GM19023 (cell line): Measurements from ENCODE around the gene MBOAT2.

Experiments used
- ATAC-seq: cut with Tn5 transposase; IDR thresholded peaks from one replicate; pipeline ENCODE4 v1.9.1; 2021; ENCODE audit warnings: mild to moderate bottlenecking, moderate library complexity; ENCODE audit not compliant: unreplicated experiment

The MBOAT2 gene

GRCh38 chr2:9018534-9018933 lies 15.1 kb upstream of the MBOAT2 start:
- ATAC-seq = no peak

- no peak for ATAC-seq
Measured at GRCh38 chr2:9018109-9018508, 14.6 kb upstream of the MBOAT2 start.

- no peak for ATAC-seq
Measured at GRCh38 chr2:9017411-9017810, 13.9 kb upstream of the MBOAT2 start.

- ATAC-seq = no peak
Measured at GRCh38 chr2:9015998-9016397, 12.5 kb upstream of the MBOAT2 start.

GRCh38 chr2:9013403-9013802 lies 9.9 kb upstream of the MBOAT2 start:
- no peak for ATAC-seq

- ATAC-seq = no peak
Measured at GRCh38 chr2:9010866-9011265, 7.4 kb upstream of the MBOAT2 start.

- ATAC-seq = no peak
Measured at GRCh38 chr2:9008951-9009664, 5.6 kb upstream of the MBOAT2 start.

GRCh38 chr2:9006368-9006767 lies 2.9 kb upstream of the MBOAT2 start:
- no peak for ATAC-seq

- ATAC-seq = no peak
Measured at GRCh38 chr2:9004338-9005204, 1.1 kb upstream of the MBOAT2 start.

GRCh38 chr2:9003366-9003615 lies 193 bp downstream of the MBOAT2 start:
- no peak for ATAC-seq

- no peak for ATAC-seq
Measured at GRCh38 chr2:9002637-9003365, 683 bp downstream of the MBOAT2 start.

- no peak for ATAC-seq
Measured at GRCh38 chr2:9002313-9002636, 1.2 kb downstream of the MBOAT2 start.

GRCh38 chr2:9001778-9002177 lies 1.7 kb downstream of the MBOAT2 start:
- ATAC-seq = no peak

GRCh38 chr2:9001229-9001628 lies 2.3 kb downstream of the MBOAT2 start:
- no peak for ATAC-seq

GRCh38 chr2:9000442-9000841 lies 3.0 kb downstream of the MBOAT2 start:
- no peak for ATAC-seq

- ATAC-seq = no peak
Measured at GRCh38 chr2:8999797-9000196, 3.7 kb downstream of the MBOAT2 start.

GRCh38 chr2:8999102-8999446 lies 4.4 kb downstream of the MBOAT2 start:
- no peak for ATAC-seq

- no peak for ATAC-seq
Measured at GRCh38 chr2:8998418-8999101, 4.9 kb downstream of the MBOAT2 start.

- no peak for ATAC-seq
Measured at GRCh38 chr2:8997631-8998030, 5.9 kb downstream of the MBOAT2 start.

- ATAC-seq = no peak
Measured at GRCh38 chr2:8997108-8997507, 6.4 kb downstream of the MBOAT2 start.

GRCh38 chr2:8996006-8996405 lies 7.5 kb downstream of the MBOAT2 start:
- no peak for ATAC-seq

GRCh38 chr2:8994386-8994785 lies 9.1 kb downstream of the MBOAT2 start:
- ATAC-seq = no peak
